ENCODE measurements around the gene C7orf33.
"Not testable (repeated sequence)": the region's sequence is repeated elsewhere in the genome, so short reads cannot be mapped to it uniquely, and the experiment has no call there.

C7orf33 gene

GRCh38 chr7:148581624-148582023, 8.9 kb upstream of the C7orf33 start:
- DNase-seq (ENCODE audit: low spot score), result no peak

GRCh38 chr7:148584154-148584827, 6.3 kb upstream of the C7orf33 start:
- no peak for DNase-seq (ENCODE audit: low spot score)

- no peak for DNase-seq (ENCODE audit: low spot score)
These were observed 5.2 kb upstream of the C7orf33 start for GRCh38 chr7:148585399-148585798.

- DNase-seq (ENCODE audit: low spot score), result no peak
These were observed 3.5 kb upstream of the C7orf33 start for GRCh38 chr7:148587076-148587475.

- DNase-seq (ENCODE audit: low spot score), result no peak
These were observed 2.4 kb upstream of the C7orf33 start for GRCh38 chr7:148588168-148588567.

- no peak for DNase-seq (ENCODE audit: low spot score)
These were observed 1.9 kb upstream of the C7orf33 start for GRCh38 chr7:148588670-148589131.

- no peak for DNase-seq (ENCODE audit: low spot score)
These were observed 926 bp upstream of the C7orf33 start for GRCh38 chr7:148589640-148590039.

GRCh38 chr7:148596354-148596753, 5.8 kb downstream of the C7orf33 start:
- DNase-seq (ENCODE audit: low spot score), result not testable (repeated sequence)

GRCh38 chr7:148598351-148598750, 7.8 kb downstream of the C7orf33 start:
- DNase-seq (ENCODE audit: low spot score), result no peak

- no peak for DNase-seq (ENCODE audit: low spot score)
These were observed 14.8 kb downstream of the C7orf33 start for GRCh38 chr7:148605350-148605749.

GRCh38 chr7:148607151-148607661, 16.6 kb downstream of the C7orf33 start:
- DNase-seq (ENCODE audit: low spot score), result no peak

- DNase-seq (ENCODE audit: low spot score), result no peak
These were observed 18.6 kb downstream of the C7orf33 start for GRCh38 chr7:148609045-148609725.

GRCh38 chr7:148611692-148612091, 21.1 kb downstream of the C7orf33 start:
- no peak for DNase-seq (ENCODE audit: low spot score)

GRCh38 chr7:148615085-148615730, 24.6 kb downstream of the C7orf33 start:
- no peak for DNase-seq (ENCODE audit: low spot score)

- no peak for DNase-seq (ENCODE audit: low spot score)
These were observed 30.3 kb downstream of the C7orf33 start for GRCh38 chr7:148620749-148621359.

GRCh38 chr7:148621563-148621962, 31.0 kb downstream of the C7orf33 start:
- DNase-seq (ENCODE audit: low spot score), result no peak

- DNase-seq (ENCODE audit: low spot score), result no peak
These were observed 32.5 kb downstream of the C7orf33 start for GRCh38 chr7:148622887-148623585.

GRCh38 chr7:148623586-148624282, 33.2 kb downstream of the C7orf33 start:
- no peak for DNase-seq (ENCODE audit: low spot score)

GRCh38 chr7:148624735-148625134, 34.2 kb downstream of the C7orf33 start:
- DNase-seq (ENCODE audit: low spot score), result no peak

GRCh38 chr7:148625342-148625741, 34.8 kb downstream of the C7orf33 start:
- no peak for DNase-seq (ENCODE audit: low spot score)

- DNase-seq (ENCODE audit: low spot score), result no peak
These were observed 36.3 kb downstream of the C7orf33 start for GRCh38 chr7:148626828-148627227.
